Endothelial cell (in vitro differentiated cells): ENCODE results near the gene STRADB. TPM values are rescaled to one million over a fixed set of nuclear protein-coding genes. Genes with fewer than 3 reads are reported as not detected.

ENCODE experiments used
- DNase-seq: peaks from one replicate; pipeline ENCODE4 v3.0.0; 2021; ENCODE audit warnings: low spot score
- H3K27ac Mint-ChIP-seq: one replicate; pipeline ENCODE4 v1.8.0; 2021; ENCODE audit warnings: mixed read lengths, inconsistent platforms; ENCODE audit not compliant: unreplicated experiment
- H3K27me3 Mint-ChIP-seq: one replicate; pipeline ENCODE4 v1.8.0; 2021; ENCODE audit warnings: mild to moderate bottlenecking, moderate library complexity, mixed read lengths, inconsistent platforms; ENCODE audit not compliant: unreplicated experiment
- H3K36me3 Mint-ChIP-seq: one replicate; pipeline ENCODE4 v1.8.0; 2021; ENCODE audit warnings: mild to moderate bottlenecking, low read depth, mixed read lengths, inconsistent platforms; ENCODE audit not compliant: unreplicated experiment
- H3K4me1 Mint-ChIP-seq: one replicate; pipeline ENCODE4 v1.8.0; 2021; ENCODE audit warnings: mild to moderate bottlenecking, mixed read lengths, inconsistent platforms; ENCODE audit not compliant: unreplicated experiment
- H3K4me3 Mint-ChIP-seq: one replicate; pipeline ENCODE4 v1.8.0; 2021; ENCODE audit warnings: mild to moderate bottlenecking, mixed read lengths, inconsistent platforms; ENCODE audit not compliant: unreplicated experiment
- H3K9me3 Mint-ChIP-seq: one replicate; pipeline ENCODE4 v1.8.0; 2021; ENCODE audit warnings: mixed read lengths, inconsistent platforms; ENCODE audit not compliant: unreplicated experiment
- total RNA-seq: library from RNA; stranded (reverse); fragmentation: NEBNext Ultra II Directional; extraction: Animal tissue kit (Norgen Biotek cat#: 25700); gene quantifications from one replicate; pipeline ENCODE4 v1.2.1, GENCODE V29; 2021; ENCODE audit not compliant: unreplicated experiment
- TF ChIP-seq, protein P1 (sequence below): fragments of 200-600 bp; sonication (generic); IDR thresholded peaks from one replicate; pipeline ENCODE4 v1.5.0; 2021; ENCODE audit warnings: antibody characterized with exemption; ENCODE audit not compliant: unreplicated experiment

The STRADB gene
- total RNA-seq, 1 donor from 2014 or later: 18.5 TPM

DNA sequence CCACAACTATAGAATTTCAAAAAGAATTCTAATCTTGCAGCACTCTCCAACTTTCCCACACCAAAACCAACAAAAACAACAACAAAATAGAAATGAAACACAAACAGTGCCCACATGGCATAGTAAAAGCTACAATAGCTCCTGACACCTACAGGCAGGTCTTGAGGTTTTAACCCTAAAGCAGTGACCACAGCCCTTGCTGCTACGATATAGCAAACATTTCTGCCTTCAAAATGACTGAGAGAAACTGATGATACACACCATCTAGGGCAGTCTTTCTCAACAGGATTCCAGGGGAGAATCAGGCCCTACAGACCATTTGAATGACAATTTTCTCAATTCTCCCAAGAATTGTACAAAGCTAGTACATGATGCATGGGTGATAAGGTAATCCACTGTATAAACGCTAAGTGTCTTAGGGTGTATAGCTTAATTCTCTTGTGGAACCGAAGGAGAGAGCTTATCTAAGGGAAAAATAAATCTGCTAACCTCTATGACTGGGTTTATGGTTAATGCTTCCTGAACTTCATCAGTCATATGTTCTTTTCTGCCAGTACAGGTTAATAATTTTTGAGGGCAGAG lies 46.8 kb upstream of the STRADB start:
- Mint-ChIP-seq H3K4me1 (peaks cover 8% of the 10 kb centered on the region), H3K27me3 (peaks cover 1% of the 10 kb centered on the region), H3K27ac (peak overlapping the region; percentile 38), H3K9me3 (no peaks in the 10 kb centered on the region), H3K36me3 (no peaks in the 10 kb centered on the region), H3K4me3 (no peak overlapping the region)
- TF ChIP-seq, protein P1, sequence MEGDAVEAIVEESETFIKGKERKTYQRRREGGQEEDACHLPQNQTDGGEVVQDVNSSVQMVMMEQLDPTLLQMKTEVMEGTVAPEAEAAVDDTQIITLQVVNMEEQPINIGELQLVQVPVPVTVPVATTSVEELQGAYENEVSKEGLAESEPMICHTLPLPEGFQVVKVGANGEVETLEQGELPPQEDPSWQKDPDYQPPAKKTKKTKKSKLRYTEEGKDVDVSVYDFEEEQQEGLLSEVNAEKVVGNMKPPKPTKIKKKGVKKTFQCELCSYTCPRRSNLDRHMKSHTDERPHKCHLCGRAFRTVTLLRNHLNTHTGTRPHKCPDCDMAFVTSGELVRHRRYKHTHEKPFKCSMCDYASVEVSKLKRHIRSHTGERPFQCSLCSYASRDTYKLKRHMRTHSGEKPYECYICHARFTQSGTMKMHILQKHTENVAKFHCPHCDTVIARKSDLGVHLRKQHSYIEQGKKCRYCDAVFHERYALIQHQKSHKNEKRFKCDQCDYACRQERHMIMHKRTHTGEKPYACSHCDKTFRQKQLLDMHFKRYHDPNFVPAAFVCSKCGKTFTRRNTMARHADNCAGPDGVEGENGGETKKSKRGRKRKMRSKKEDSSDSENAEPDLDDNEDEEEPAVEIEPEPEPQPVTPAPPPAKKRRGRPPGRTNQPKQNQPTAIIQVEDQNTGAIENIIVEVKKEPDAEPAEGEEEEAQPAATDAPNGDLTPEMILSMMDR: no peak
- DNase-seq: no peak

DNA sequence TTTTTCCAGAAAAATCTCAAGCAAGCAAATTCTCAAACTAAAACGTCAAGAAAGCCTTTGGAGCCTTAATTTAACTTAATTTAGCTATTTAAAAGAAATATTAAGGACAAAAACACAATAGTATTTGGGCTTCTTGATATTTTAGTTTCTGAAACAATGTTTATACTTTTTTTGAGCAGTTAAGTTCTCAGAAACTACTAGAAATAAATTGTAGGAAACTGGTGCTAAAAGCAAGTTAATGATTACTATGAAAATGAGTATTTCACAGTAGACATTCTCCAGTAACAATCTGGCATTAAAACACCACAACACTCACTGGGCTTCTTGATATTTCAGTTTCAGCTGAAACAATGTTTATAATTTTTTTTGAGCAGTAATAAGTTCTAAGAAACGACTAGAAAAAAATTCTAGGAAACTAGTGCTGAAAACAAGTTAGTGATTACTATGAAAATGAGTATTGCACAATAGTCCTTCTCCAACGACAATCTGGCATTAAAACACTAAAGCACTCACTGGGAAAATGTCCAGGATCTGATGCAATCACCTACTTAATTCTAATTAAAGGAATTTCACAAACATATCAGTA lies 45.4 kb upstream of the STRADB start:
- Mint-ChIP-seq H3K4me3 (no peak overlapping the region), H3K27ac (no peak overlapping the region), H3K36me3 (no peaks in the 10 kb centered on the region)

DNA sequence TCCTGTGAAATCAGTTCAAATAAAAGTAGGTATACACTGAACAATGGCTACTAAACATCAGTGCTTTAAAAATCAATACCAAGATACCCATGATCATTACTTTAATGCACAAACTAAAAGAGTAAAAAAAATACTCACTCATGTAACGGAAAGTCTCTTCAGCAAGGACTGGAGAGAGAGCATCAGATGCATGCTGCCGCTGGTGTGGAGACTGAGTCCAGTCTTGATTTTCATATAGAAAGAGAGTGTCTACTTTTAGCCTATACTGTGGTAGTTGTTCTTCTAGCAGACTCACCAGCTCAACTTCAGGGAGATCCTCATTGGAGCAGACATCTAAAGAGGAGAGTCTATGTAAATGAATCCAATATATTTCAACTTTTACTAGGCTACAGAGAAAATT lies 44.3 kb upstream of the STRADB start:
- no peak overlapping the region for H3K4me3 Mint-ChIP-seq
- peaks cover 1% of the 10 kb centered on the region for H3K27me3 Mint-ChIP-seq
- peaks cover 8% of the 10 kb centered on the region for H3K4me1 Mint-ChIP-seq
- TF ChIP-seq, protein P1: no peak
- DNase-seq: no peak
- H3K27ac Mint-ChIP-seq: no peak overlapping the region
- peaks cover 1% of the 10 kb centered on the region for H3K36me3 Mint-ChIP-seq
- H3K9me3 Mint-ChIP-seq: no peaks in the 10 kb centered on the region

More for the DNA sequence above, 45.4 kb upstream of the STRADB start:
- TF ChIP-seq, protein P1: no peak
- H3K9me3 Mint-ChIP-seq: no peaks in the 10 kb centered on the region
- DNase-seq: no peak
- H3K4me1 Mint-ChIP-seq: peaks cover 8% of the 10 kb centered on the region
- H3K27me3 Mint-ChIP-seq: peaks cover 1% of the 10 kb centered on the region

DNA sequence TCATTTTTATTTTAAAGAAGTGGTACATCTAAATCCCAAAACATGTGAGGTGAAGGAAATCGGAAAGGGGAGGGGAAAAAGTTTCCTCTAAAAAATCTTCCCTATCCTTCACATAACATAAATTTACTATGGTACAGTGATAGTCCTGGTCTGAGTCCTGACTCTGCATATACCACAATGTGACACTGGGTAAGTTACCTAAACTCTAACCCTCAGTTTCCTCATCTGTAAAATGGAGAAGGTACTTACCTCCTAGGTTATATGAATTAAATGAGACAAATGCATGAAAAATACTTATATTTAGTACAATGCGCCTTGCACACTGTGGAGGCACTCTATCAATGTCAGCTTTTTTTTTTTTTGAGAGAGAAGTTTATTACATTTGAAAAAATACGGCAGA lies 42.6 kb upstream of the STRADB start:
- peaks cover 3% of the 10 kb centered on the region for H3K36me3 Mint-ChIP-seq
- H3K4me1 Mint-ChIP-seq: peaks cover 6% of the 10 kb centered on the region
- DNase-seq: no peak
- H3K9me3 Mint-ChIP-seq: no peaks in the 10 kb centered on the region
- H3K27ac Mint-ChIP-seq: no peak overlapping the region
- TF ChIP-seq, protein P1: no peak
- no peak overlapping the region for H3K4me3 Mint-ChIP-seq
- H3K27me3 Mint-ChIP-seq: no peaks in the 10 kb centered on the region

DNA sequence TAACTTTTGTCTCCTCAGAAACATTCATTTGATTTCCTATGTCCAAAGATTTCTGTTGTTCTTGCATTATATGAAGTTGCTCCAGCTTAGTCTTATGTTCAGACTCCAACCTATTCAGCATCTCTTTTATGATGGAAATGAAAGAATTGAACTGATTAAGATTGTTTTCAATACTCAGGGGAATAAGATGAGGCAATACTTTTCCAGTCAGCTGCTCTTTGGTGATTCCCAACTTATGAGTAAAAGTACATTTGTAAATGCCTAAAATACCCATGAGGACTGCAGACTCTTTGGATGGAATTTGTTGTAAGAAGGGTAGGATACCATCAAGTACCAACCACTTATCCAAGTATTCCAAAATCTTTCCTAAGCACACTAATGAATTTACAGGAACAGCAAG lies 40.1 kb upstream of the STRADB start:
- peaks cover 3% of the 10 kb centered on the region for H3K36me3 Mint-ChIP-seq
- TF ChIP-seq, protein P1: no peak
- no peaks in the 10 kb centered on the region for H3K4me1 Mint-ChIP-seq
- H3K27ac Mint-ChIP-seq: no peak overlapping the region
- no peaks in the 10 kb centered on the region for H3K9me3 Mint-ChIP-seq
- no peak overlapping the region for H3K4me3 Mint-ChIP-seq
- DNase-seq: no peak
- H3K27me3 Mint-ChIP-seq: no peaks in the 10 kb centered on the region
